ENCODE results near the gene CPED1.

DNA sequence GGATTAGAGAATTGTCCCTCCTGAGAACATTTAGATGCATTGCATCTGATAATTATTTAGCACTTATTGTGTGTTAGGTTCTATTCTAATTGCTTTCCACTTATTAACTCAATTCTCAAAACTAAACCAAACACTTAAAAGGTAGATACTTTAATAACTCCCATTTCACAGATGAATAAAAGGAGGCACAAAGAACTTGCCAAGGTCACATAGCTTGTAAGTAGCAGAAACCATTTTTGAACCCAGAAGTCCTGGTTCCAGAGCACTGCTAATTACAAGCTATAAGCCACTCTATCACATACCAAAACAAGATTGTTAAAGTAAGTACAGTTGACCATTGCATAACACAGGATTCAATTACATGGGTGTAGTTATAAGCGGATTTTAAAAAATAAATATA lies 164.9 kb downstream of the CPED1 start:
- TF ChIP-seq, protein P1, sequence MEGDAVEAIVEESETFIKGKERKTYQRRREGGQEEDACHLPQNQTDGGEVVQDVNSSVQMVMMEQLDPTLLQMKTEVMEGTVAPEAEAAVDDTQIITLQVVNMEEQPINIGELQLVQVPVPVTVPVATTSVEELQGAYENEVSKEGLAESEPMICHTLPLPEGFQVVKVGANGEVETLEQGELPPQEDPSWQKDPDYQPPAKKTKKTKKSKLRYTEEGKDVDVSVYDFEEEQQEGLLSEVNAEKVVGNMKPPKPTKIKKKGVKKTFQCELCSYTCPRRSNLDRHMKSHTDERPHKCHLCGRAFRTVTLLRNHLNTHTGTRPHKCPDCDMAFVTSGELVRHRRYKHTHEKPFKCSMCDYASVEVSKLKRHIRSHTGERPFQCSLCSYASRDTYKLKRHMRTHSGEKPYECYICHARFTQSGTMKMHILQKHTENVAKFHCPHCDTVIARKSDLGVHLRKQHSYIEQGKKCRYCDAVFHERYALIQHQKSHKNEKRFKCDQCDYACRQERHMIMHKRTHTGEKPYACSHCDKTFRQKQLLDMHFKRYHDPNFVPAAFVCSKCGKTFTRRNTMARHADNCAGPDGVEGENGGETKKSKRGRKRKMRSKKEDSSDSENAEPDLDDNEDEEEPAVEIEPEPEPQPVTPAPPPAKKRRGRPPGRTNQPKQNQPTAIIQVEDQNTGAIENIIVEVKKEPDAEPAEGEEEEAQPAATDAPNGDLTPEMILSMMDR (conservative IDR thresholded peaks at IDR 0.05), result no peak
- TF ChIP-seq ZFX (IDR thresholded peaks at IDR 0.05), result no peak

All from C4-2B (cell line).